Stimulated activated CD8-positive, alpha-beta memory T cell treated with anti-CD3 and anti-CD28 coated beads, Interleukin-2, amount 100 ng/mL, for 48 hours (primary cell): Measurements from ENCODE around the gene NHSL1.
"Not testable (repeated sequence)": the region's sequence is repeated elsewhere in the genome, so short reads cannot be mapped to it uniquely, and the experiment has no call there.

Experiments
- DNase-seq, 2 donors: peaks; one replicate each; pipeline ENCODE4 v3.0.0-alpha.2; 2020; ENCODE audit warnings: low read depth in 2 of 2

Gene NHSL1

DNA sequence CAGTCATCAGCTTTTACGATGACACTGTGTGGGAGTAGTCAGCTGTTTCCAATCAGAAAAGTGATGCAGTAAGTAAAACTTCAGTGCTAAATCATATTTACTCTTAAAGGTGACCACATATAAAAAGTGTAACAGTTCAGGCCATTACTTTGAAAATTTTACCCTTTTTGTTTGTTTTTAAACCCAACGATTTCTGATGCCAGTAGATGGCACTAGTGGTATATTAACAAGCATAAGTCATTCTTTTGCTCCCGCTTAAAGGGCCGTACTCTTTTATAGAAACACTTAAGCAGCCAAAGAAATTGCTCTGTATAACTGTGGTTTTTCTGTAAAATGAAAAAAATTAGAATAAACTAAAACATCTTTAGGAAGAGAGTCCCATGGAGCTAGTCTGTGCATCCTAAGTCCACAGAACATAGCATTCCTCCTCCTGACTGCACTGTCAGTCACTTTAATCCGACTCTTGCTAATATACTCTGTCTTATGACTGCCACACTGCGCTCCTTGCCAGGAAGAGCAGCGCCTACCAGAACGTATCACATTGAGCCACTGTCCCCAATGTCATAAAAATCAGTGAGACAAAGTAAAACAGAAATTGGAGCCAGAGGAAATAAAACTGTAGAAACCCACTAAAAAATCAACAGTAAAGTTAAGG, 70.2 kb downstream of the NHSL1 start:
- DNase-seq, result no peak

DNA sequence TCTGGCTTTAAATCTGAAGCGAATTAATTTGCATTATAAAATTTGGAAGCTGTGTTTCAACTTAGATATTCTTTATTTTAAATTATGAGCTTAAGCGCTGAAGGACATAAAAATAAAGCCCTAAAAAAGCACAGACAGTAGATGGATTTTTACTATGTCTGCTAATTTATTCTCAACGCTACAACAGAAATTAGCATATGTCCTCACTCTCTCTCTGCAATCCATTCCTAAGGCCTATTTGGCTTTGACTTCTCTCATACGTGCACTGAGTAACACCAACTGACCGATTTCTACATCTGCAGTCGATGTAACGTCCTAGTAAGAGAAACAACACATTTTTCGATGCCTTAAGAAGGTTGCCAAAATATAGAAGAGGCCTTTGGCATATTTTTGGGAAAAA, 71.6 kb downstream of the NHSL1 start:
- DNase-seq, result no peak

DNA sequence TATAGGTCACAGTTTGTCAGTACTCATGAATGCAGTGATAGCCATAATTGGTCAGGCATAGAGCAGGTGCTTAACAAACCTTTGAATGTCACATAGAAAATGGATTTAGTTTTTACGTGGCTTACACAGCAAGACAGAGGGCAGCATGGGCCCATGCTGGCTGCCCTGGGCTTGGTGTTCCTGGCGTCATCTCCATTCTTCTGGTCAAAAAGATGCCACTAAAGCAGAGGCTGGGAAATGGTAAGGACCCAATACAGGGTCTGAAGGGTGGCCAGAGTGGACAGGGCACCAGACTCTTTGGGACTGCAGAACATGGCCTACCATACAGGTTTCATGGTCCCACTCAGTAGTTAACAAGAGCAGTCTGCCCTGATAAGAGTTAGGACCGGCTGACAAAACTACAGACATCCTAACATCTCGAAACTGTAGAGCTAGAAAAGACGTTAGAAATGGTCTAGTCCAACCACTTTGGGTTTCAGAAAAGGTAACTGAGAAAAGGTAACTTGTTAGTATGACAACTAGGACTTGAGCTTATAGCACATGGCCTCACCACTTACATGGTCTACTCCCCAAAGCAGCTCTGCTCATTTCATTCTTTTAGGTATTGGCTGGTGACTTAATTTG, 72.7 kb downstream of the NHSL1 start:
- no peak for DNase-seq

DNA sequence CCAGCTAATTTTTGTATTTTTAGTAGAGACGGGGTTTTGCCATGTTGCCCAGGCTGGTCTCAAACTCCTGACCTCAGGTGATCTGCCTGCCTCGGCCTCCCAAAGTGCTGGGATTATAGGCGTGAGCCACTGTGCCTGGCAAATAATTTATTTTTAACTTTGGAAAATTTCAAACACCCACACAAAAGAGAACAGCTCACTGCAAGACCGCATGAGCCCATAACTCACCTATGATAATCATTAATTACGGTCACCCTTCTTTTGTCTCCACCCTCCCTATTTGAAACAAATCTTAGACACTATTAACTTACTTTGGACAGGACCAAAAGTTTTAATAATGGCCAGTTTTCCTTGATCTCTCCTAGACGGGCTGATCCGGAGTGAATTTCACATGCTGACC, 74.0 kb downstream of the NHSL1 start:
- DNase-seq, result not testable (repeated sequence)

DNA sequence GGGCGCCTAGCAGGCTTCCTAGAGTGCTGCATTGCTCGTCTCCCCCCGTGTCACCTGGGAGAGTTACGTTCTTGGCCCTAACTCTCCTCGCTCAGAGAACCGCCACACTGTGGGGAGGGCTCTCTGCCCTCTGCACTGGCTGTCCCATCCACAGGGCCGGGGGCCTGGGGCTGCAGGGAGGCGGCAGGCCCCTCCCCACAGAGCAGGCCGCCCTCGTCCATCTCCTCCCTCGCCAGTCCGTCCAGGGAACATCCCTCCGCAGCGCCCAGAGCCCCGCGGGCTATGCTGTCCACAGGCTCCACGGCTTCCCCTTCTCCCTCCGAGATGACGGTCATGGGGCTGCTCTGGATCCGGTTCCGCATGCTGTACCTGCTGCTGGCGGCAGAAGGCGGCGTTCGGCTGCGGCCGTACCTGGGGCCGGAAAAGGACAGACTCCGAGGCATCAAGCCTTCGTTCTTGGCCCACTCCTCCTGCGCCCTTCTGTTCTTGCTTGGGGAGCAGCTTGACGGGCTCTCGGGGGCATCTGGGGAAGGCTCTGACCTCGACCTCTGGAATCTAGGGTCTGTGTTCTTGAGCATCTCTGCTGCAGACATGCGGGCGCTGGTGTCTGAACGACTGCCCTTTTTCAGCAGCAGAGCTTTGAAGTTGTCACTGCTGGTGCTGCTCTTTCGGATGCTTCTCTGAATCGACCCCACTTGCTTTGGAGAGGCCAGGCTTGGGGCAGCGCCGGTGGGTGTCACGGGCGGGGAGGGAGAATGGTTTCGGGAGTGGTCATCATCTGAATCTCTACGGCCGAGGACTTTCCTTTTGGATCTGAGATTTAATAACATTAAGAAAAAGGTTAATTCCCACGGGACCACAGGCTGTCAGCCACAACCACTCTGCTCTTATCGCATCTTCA, 75.0 kb downstream of the NHSL1 start:
- no peak for DNase-seq

DNA sequence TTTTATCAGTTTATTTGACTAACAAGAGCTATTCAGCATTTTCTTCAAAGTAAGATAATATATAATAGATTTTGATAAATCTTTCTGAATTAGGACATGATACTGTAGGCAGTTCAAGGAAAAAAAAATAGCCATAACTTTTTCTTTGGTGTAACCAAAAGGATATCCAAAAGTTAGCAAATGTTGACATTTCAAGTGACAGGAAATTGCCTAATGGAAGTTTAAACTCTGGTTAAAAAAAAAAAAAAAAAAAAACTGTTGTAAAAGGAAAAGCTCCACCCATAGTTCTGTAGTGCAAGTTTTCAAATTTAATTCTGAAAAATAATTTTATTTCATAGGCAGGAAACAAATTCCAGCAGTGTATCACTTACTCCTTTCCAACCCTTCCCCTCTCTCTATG, 76.4 kb downstream of the NHSL1 start:
- no peak for DNase-seq

DNA sequence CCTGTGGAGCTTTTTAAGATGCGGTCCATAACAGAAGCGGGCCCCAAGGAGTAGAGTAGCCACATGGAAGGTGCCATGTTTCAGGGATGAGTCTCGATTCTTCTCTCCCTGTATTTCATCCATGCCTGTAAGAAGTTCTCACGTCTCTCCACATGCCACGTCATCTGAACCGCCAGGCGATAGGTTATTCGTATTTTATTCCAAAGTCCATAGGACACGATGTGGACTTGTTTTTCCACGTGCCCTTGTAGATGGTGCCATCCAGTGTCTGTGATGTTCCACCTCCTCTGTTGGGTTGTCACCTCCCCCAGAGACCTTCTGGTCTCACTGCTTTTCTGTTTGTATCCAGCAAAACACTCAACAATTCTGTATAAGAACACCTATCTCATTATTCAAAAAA, 77.7 kb downstream of the NHSL1 start:
- no peak for DNase-seq

DNA sequence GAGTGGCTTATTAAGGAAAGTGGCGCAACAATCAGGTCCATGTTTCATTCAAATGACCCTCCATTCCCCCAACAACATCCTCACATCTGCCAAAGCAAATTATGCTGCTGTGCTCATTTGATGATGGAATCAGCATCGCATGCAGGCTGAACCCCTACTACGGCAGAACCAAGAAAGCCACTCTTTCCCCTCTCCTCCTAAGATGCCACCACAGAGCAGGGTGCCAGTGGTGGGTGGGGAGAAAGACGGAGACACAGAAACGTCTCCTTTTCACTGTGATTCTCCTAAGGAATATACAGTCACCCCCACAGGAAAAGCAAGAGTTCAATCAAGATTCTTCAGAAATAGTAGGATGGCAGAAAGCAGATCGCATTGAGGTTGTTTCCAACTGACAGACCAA, 78.2 kb downstream of the NHSL1 start:
- DNase-seq, result no peak

DNA sequence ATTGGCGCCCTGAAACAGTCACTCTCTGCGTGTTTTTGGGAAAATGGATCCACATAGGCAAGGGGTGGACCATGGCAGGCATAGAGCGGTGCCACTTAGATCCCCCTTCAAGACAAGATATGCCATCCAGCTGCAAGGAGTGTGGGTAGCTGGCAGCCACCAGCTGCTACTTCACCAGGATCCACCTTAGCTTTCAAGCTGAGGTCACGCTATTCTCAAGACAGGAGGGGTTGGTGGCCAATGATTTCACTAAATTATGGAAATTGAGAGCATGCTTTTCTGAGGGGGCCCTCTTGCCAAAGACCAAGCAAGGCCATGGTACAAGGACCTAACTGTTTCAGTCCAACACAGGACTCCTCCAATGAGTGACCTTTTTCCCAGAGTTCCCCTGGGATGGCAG, 78.9 kb downstream of the NHSL1 start:
- DNase-seq, result no peak

DNA sequence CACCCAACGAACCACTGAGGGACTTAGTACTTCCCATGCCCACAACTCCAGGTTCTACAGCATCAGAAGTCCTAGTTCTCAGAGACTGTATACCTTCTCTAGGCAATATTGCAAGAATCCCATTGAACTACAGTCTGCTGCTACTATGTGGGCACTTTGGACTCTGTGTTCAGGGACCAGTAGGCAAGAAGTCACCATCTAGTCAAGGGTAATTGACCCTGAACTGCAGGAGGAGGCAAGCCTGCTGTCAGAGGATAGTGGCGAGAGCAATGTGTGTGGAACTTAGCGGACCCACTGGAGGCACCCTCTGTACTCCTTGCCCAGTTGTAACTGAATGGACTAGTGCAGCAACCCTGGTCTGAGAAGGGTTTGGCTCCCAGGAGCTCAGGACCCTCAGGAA, 79.5 kb downstream of the NHSL1 start:
- no peak for DNase-seq

DNA sequence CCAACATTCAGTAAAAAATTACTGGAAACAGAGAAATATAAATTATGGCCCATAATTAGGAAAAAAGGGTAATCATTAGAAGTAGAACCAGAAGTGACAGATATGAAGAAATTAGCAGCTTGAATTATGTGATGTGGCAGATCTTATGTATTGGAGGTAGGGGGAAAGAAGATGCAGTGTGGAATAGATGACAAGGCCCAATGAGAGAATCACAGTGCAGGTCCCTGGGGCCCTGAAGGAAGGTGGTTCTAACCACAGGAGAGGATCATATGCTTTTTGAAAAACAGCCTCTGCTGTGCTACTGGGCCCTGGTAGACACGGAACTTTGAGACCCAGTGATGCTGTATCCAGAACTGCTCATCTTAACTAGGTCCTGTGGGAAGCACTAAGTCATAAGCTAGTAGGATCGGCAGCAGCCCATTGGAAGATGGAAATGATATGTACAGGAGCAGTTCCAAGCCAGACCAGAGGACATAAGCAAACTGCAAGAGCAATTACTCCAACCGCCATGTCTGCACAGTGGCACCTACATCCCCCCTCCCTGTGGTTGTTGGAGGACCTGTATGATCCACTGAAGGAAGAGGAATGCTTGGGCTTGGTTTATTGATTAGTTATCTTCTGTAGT, 81.1 kb downstream of the NHSL1 start:
- no peak for DNase-seq

DNA sequence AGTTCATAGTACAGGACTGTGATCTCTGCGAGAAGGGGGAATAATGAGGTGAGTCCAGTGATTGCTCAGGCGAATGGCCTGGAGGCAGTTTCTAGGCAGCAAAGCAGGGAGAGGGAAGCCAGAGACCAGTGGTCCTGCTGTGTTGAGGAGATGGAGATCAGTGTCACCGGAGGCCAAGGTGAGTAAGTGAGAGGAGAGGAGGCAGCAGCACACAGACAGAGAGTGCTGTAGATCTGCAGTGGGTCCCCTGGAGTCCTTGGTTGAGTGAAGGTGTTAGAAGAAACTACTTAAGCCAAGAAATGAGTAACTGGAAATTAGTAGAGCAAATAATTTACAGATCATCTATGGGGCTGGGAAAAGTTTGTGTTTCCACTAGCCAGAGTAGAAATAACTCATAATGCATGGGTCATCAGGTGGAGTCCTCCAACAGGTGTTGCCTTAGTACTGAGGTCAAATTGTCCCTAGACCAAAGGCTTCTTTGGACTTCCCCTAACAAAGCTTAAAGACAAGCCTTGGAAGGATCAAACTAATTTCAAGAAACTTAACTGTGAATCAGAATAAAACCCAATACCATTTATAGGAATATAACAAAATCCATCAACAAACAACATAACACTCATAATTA, 81.7 kb downstream of the NHSL1 start:
- DNase-seq, result no peak

DNA sequence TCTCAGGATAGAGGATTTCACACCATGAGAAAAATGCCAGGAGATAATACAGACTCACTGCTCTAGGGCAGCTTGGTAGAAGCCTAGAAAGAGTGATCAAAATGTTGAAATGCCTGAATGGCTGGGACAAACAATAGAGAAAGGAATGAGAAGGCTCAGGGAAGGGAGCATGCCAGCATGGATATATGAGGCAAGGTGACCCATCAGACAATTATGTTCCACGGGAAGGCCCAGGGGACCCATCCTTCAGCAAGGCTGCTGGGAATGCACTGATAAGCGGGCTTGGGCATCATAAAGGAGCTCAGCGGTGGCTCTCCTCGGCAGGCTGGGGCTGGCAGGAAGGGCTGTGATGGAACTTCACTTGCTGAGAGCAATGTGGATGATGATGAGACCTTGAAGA, 83.1 kb downstream of the NHSL1 start:
- DNase-seq, result no peak

DNA sequence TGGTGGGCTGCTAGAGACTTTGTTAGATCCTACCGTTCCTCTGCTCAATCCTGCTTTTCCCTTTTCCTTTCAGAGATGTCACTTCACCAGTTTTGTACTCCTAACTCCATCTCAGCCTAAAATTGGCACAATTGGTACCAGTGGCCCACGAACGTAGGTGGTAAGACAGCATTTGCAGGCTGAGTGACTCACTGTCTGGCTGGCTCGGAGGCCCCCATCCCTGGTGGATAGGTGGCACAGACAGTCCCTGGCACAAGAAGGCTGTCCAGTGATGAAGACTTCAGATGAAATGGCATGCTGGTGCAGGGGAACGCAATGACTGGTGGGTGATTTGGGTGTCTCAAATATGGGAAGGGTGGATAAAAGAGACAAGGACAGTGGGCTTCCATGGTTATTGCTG, 84.2 kb downstream of the NHSL1 start:
- DNase-seq, result no peak

DNA sequence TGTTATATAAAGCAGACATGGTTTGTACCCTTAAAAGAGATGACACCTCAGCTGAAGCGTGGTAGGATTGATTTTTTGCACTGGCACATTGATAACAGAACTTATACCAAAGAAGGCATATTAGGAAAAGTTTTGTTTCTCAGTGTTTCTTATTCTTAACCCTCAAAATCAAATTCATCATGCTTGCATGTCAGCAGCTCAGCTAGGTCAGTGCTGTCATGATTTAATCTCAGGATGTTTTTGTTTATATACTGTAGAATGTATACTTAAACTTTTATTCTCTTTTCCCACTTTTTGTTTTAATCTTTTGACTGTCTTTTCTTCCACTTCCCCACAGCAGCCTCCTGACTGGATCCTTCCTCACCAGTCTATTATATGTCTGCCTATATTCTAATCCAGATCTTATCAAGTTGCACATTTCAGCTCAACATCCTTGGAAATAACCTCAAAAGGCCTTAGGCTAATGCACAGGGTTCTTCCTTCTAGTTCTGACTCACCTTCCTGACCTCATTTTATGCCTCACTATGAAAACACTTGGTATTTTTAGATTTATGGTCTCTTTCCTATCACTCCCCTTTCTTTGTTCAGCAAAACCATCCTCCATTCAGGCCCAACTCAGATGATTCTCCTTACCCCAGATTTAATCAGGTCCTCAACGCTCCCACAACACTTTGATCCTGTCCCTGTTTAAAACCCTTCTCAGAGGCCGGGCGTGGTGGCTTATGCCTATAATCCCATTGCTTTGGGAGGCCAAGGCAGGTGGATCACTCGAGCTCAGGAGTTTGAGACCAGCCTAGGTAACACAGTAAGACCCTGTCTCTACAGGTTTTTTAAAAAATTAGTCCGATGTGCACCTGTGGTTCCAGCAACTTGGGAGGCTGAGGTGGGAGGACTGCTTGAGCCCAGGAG, 88.1 kb downstream of the NHSL1 start:
- DNase-seq, result no peak

DNA sequence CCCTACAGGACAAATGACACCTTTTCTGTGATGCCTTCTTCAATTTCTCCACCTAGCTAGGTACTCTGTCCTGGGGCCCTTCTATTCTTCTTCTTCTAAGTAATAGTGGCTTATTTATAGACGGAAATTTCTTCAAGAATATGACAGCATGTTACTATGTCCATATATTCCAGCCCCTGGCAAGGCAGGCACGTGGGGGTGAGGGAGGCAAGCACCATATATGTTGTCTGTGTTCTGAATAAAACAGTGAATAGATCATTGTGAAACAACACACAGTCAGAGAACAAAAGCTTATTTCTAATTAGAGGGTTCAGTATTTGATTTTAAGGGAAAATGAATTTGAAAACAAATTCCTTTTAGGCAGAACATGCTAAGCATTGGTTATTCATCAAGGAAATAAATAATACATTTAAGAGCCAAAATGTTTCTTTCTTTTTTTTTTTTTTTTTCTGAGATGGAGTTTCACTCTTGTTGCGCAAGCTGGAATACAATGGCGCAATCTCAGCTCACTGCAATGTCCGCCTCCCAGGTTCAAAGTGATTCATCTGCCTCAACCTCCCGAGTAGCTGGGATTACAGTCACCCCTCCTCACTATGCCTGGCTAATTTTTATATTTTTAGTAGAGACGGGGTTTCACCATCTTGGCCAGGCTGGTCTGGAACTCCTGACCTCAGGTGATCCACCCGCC, 89.1 kb downstream of the NHSL1 start:
- no peak for DNase-seq

DNA sequence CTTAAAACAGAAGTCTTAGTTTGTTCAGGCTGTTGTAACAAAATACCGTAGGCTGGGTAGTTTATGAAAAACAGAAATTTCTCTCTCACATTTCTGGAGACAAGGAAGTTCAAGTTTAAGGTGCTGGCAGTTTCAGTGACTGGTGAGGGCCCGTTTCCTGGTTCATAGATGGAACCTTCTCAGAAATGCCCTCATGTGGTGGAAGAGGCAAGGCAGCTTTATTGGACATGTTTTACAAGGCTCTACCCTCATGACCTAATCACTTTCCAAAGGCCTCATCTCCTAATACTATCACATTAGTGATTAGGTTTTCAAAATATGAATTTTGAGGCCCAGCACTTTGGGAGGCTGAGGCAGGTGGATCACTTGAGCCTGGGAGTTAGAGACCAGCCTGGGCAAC, 92.9 kb downstream of the NHSL1 start:
- no peak for DNase-seq

DNA sequence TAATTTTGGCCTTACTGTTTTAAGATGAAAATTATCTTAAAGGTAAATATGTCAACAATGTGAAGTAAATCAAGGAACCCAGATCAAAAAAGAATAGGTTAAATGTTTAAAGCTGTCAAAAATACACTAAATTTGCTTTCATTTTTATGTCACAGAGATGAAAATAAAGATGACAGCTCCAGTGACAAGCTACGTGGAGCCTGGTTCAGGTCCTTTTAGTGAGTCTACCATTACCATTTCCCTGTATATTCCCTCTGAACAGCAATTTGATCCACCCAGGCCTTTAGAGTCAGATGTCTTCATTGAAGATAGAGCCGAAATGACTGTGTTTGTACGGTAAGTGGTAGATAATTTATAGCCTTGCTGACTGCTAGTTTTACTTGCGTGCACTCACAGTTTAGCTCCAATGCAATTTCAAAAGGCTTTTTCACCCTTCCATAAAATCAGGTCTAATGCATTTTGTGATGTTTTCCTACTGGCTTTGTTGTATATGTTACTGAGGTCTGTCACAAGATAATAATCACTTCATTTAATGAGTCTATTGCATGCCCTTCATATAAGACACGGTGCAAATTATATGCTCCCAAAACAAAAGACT, 93.4 kb downstream of the NHSL1 start:
- DNase-seq, result no peak

DNA sequence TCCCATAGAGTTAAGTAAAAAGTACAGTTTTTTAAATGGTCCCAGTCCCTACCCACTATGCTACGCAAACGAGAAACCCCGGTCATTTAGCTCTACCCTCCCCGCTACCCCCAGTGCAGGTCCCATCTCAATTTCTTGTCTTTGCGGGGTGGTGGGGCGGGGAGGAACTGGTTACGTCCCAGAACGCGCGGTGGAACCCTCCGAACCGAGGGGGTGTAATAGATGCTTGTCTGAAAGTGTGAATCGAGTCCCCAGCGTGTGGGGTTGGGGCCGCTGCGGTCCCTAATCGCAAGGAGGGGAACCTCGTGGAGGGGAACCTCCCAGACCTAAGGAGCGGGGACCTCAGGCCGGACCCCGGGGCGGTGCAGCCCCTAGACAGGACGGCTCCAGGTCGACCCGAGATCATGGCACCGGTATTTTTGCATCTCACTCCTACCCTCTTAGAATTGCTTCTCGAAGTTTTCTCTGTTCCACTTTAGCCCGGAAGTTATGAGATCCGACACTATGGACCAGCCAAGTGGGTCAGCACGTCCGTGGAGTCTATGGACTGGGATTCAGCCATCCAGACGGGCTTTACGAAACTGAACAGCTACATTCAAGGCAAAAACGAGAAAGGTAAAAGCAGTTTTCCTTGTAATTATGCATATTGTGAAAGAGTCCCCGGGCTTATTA, 94.5 kb downstream of the NHSL1 start:
- DNase-seq, result no peak
